Measurements from ENCODE around the gene EFTUD2.

The EFTUD2 gene

DNA sequence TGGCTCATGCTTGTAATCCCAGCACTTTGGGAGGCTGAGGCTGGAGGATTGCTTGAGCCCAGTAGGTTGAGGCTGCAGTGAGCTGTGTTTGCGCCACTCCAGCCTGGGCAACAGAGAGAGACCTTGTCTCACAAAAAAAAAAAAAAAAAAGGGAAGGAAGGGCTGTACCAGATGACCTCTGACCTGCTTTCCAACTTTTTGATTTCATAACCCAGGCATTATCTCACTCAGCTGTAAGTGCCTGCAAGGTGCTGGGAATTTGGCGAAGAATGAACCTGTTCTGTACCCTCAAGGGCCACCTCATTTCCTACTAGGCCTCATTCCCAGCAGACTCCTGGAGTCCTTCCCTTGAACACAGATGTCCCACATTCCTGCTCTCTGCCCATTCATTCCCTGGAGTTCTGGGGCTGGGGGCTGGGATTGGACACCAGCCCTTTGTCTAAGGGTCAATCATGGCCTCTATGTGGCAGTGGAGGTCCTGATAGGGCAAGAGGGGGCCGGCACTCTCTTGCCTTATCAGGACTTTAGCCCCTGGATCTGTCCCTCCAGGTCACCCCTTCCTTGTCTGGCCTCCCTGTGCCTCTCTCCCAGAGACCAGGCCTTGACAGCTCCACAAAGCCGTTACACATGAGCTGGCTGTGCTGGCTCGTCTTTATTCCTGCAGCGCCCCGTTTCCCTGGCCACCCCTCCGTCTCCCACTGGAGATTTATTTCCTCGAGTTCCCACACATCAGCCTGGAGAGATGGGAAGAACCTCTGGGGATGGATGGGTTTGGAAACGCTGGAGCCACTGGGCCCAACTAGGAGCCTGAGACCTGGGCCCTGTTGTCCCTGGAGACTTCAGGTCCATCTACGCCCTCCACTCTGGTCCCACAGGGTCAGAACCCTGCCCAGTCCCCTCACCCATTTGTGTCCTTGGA lies 16.9 kb upstream of the EFTUD2 start:
- H3K27me3 ChIP-seq (replicated peaks; ENCODE audit: control insufficient read depth, insufficient read depth, low read length), result no peaks in the 10 kb centered on the region
- no peak overlapping the region for H3K4me3 ChIP-seq (replicated peaks; ENCODE audit: low read depth, low read length)
- TF ChIP-seq, protein P1, sequence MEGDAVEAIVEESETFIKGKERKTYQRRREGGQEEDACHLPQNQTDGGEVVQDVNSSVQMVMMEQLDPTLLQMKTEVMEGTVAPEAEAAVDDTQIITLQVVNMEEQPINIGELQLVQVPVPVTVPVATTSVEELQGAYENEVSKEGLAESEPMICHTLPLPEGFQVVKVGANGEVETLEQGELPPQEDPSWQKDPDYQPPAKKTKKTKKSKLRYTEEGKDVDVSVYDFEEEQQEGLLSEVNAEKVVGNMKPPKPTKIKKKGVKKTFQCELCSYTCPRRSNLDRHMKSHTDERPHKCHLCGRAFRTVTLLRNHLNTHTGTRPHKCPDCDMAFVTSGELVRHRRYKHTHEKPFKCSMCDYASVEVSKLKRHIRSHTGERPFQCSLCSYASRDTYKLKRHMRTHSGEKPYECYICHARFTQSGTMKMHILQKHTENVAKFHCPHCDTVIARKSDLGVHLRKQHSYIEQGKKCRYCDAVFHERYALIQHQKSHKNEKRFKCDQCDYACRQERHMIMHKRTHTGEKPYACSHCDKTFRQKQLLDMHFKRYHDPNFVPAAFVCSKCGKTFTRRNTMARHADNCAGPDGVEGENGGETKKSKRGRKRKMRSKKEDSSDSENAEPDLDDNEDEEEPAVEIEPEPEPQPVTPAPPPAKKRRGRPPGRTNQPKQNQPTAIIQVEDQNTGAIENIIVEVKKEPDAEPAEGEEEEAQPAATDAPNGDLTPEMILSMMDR (IDR thresholded peaks at IDR 0.05; ENCODE audit: insufficient read depth, low read length, poor library complexity, severe bottlenecking), result no peak
- H3K36me3 ChIP-seq (ENCODE audit: control insufficient read depth, insufficient read depth, low read length), result no peaks in the 10 kb centered on the region
- no peak for DNase-seq (ENCODE audit: extremely low read depth, insufficient read length)

DNA sequence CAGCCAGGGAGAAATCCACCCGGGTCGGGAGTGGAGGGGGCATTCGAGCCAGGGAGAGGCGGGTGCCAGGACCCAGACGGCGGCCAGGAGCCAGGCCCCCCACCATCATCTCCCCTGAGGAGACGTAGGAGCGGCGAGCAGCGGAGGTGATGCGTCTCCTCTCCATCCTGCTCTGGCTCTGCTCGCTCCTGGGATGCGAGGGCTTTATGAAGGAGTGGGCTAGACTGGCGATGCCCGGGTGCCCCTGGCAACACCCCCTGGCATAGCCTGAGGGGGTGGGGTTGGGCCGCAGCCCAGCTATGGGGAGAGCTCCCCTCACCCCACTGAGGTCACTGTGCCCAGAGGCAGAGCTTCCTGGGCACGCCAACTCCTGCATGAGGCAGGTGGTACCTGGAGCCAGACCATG lies 16.1 kb upstream of the EFTUD2 start, which contains the start of gene GFAP:
Gene GFAP, minus strand, starts transcription at position 180 of the 406 bp plus-strand sequence. Its CDS starts 14 bp downstream, at position 166.
- TF ChIP-seq, protein P1 (IDR thresholded peaks at IDR 0.05; ENCODE audit: insufficient read depth, low read length, poor library complexity, severe bottlenecking), result no peak
- Histone ChIP-seq H3K4me3 (replicated peaks; ENCODE audit: low read depth, low read length) (no peak within 1 kb of the TSS), H3K36me3 (ENCODE audit: control insufficient read depth, insufficient read depth, low read length) (no peaks in the 10 kb centered on the region), H3K27me3 (replicated peaks; ENCODE audit: control insufficient read depth, insufficient read depth, low read length) (no peaks in the 10 kb centered on the region)
- DNase-seq (ENCODE audit: extremely low read depth, insufficient read length), result no peak

DNA sequence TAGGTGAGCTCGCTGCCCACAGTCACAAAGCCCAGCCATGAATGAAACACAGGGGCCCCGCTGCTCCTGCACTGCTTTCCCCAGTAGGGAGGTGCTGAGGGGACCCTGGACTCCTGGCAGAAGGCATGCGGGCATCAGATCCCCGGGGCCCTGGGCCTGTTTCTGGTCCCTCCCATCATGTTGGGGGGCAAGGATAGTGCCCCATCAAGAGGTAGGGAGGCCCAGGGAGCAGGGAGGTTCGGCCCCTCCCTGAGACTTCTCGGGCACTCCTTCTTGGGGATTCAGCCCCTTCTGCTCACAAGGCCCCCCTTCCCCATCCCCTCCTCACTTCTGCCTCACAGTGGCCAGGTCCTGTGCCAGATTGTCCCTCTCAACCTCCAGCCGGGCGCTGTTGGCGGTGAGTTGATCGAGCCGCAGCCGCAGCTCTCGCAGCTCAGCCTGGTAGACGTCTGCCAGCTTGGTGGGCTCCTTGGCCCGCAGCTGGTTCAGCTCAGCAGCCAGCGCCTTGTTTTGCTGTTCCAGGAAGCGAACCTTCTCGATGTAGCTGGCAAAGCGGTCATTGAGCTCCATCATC lies 15.5 kb upstream of the EFTUD2 start:
- Histone ChIP-seq H3K36me3 (ENCODE audit: control insufficient read depth, insufficient read depth, low read length) (no peaks in the 10 kb centered on the region), H3K4me3 (replicated peaks; ENCODE audit: low read depth, low read length) (no peak overlapping the region), H3K27me3 (replicated peaks; ENCODE audit: control insufficient read depth, insufficient read depth, low read length) (no peaks in the 10 kb centered on the region)
- DNase-seq (ENCODE audit: extremely low read depth, insufficient read length), result no peak
- TF ChIP-seq, protein P1 (IDR thresholded peaks at IDR 0.05; ENCODE audit: insufficient read depth, low read length, poor library complexity, severe bottlenecking), result no peak

DNA sequence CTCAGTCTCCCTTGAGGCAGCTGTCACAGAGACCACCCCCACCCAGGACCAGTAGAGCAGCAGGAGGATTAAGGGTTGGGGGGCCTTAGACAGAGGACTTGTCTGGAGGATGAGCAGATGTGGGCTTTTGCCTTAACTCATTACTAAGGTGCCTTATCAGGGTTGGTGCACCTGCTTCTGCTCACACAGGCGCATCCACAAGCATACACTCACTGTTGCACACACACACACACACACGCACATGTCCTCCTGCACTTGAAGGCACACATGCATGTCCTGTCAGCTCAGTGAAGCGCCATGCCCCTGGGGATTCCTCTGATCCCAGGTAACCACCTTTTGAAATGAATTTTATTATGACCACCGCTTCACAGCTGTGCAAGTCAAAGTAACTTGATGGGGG lies 14.9 kb upstream of the EFTUD2 start:
- Histone ChIP-seq H3K4me3 (replicated peaks; ENCODE audit: low read depth, low read length) (no peak overlapping the region), H3K36me3 (ENCODE audit: control insufficient read depth, insufficient read depth, low read length) (no peaks in the 10 kb centered on the region), H3K27me3 (replicated peaks; ENCODE audit: control insufficient read depth, insufficient read depth, low read length) (no peaks in the 10 kb centered on the region)
- TF ChIP-seq, protein P1 (IDR thresholded peaks at IDR 0.05; ENCODE audit: insufficient read depth, low read length, poor library complexity, severe bottlenecking), result no peak
- no peak for DNase-seq (ENCODE audit: extremely low read depth, insufficient read length)

DNA sequence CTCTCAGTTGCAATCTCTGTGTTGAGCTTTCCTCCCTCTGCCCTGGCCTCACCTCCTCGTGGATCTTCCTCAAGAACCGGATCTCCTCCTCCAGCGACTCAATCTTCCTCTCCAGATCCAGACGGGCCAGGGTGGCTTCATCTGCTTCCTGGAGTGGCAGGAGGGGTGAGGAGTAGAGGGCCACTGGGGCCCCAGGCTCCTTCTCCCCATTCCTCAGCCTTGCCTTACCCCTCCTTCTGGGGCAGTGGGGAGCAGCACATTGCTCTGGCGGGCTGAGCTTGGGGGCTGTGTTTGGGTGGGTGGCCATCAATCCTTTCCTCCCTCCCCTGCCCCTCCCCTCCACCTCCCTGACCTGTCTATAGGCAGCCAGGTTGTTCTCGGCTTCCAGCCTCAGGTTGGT lies 14.4 kb upstream of the EFTUD2 start:
- no peaks in the 10 kb centered on the region for H3K36me3 ChIP-seq (ENCODE audit: control insufficient read depth, insufficient read depth, low read length)

More for the DNA sequence above, 14.4 kb upstream of the EFTUD2 start:
- no peak for DNase-seq (ENCODE audit: extremely low read depth, insufficient read length)
- TF ChIP-seq, protein P1 (IDR thresholded peaks at IDR 0.05; ENCODE audit: insufficient read depth, low read length, poor library complexity, severe bottlenecking), result no peak
- Histone ChIP-seq H3K4me3 (replicated peaks; ENCODE audit: low read depth, low read length) (no peak overlapping the region), H3K27me3 (replicated peaks; ENCODE audit: control insufficient read depth, insufficient read depth, low read length) (no peaks in the 10 kb centered on the region; the same call in 1 of the 2 replicates)

All from GM06990 (cell line).